Measurements from ENCODE around the gene TOX4. TPM values are rescaled to one million over a fixed set of nuclear protein-coding genes. Genes with fewer than 3 reads are reported as not detected.
A peak's percentile ranks its signal among the peaks of the same experiment; 100 is the strongest.
"Not testable (repeated sequence)": the region's sequence is repeated elsewhere in the genome, so short reads cannot be mapped to it uniquely, and the experiment has no call there.

The TOX4 gene
- polyA plus RNA-seq (2012; ENCODE audit: low read depth, missing spikeins) = 38.7 TPM

DNA sequence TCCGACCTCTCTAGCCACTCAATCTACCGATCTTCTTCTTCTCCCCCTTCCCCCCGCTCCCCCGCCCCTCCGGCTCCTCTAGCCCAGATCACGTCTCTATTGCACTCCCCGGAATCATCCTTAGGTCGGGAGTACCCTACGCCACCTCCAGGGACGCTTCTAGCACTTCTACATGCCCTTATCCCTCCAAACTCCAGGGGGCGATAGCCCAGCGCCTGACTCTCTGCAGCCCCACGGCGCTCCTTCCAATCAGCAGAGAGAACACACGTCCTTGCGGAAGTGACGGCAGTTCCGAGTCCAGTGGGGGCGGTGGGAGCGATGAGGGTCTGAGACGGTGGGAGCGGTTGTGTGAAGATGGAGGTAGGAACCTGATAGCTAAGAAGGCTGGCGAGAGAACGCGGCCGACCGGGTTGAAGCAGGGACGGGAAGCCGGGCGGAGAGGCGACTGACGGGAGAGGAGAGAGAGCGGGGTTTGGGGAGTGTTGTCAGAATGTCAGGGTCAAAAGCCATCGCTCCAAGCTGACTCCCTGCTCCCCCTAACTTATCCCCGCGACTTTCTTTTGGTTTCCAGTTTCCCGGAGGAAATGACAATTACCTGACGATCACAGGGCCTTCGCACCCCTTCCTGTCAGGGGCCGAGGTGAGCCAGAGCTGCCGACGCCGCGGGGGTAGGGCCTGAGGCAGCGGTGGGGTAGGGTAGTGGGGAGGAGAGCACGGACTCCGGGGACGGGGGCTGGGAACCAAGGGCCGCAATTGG is at the start of gene TOX4, which contains the start of gene RAB2B:
TOX4 (plus strand) TSS at position 271 of the 757 bp plus-strand sequence; CDS start at position 355, 84 bp downstream.
RAB2B (minus strand) TSS at position 35 of the 757 bp plus-strand sequence. CDS start 87 bp downstream, outside the sequence.
- DNase-seq (ENCODE audit: insufficient read length, low spot score) (peak; percentile 81), FAIRE-seq (peak; percentile 97)
- TF ChIP-seq SPI1 (IDR thresholded peaks at IDR 0.05; ENCODE audit: low read depth, low read length) (peak; percentile 54), PAX5 (IDR thresholded peaks at IDR 0.05; ENCODE audit: insufficient read depth, low read length, severe bottlenecking) (peak; percentile 18), POU2F2 (IDR thresholded peaks at IDR 0.05; ENCODE audit: low read depth, low read length) (peak; percentile 54; the same call in 1 of the 2 replicates), POLR2AphosphoS5 (IDR thresholded peaks at IDR 0.05; ENCODE audit: low read depth, low read length) (peak; percentile 80), TAF1 (IDR thresholded peaks at IDR 0.05; ENCODE audit: low read depth, low read length) (peak; percentile 43; the same call in 1 of the 2 replicates), POLR2A (IDR thresholded peaks at IDR 0.05; ENCODE audit: low read depth, low read length) (peak; percentile 85)

- TF ChIP-seq POLR2AphosphoS5 (IDR thresholded peaks at IDR 0.05; ENCODE audit: low read depth, low read length) (no peak), SPI1 (IDR thresholded peaks at IDR 0.05; ENCODE audit: low read depth, low read length) (no peak), POLR2A (IDR thresholded peaks at IDR 0.05; ENCODE audit: low read depth, low read length) (no peak), POU2F2 (IDR thresholded peaks at IDR 0.05; ENCODE audit: low read depth, low read length) (no peak), PAX5 (IDR thresholded peaks at IDR 0.05; ENCODE audit: insufficient read depth, low read length, severe bottlenecking) (no peak), TAF1 (IDR thresholded peaks at IDR 0.05; ENCODE audit: low read depth, low read length) (no peak)
- no peak for FAIRE-seq
- DNase-seq (ENCODE audit: insufficient read length, low spot score) = no peak
These were observed 48.1 kb upstream of the TOX4 start for GRCh38 chr14:21428930-21429329.

- DNase-seq (ENCODE audit: insufficient read length, low spot score) (no peak), FAIRE-seq (no peak)
- TF ChIP-seq POLR2A (IDR thresholded peaks at IDR 0.05; ENCODE audit: low read depth, low read length) (no peak), TAF1 (IDR thresholded peaks at IDR 0.05; ENCODE audit: low read depth, low read length) (no peak), POU2F2 (IDR thresholded peaks at IDR 0.05; ENCODE audit: low read depth, low read length) (no peak), SPI1 (IDR thresholded peaks at IDR 0.05; ENCODE audit: low read depth, low read length) (no peak), PAX5 (IDR thresholded peaks at IDR 0.05; ENCODE audit: insufficient read depth, low read length, severe bottlenecking) (no peak), POLR2AphosphoS5 (IDR thresholded peaks at IDR 0.05; ENCODE audit: low read depth, low read length) (no peak)
These were observed 45.9 kb upstream of the TOX4 start for GRCh38 chr14:21431126-21431525.

GRCh38 chr14:21436567-21437062 is 40.4 kb upstream of the TOX4 start:
- no peak for DNase-seq (ENCODE audit: insufficient read length, low spot score)
- no peak for TF ChIP-seq PAX5 (IDR thresholded peaks at IDR 0.05; ENCODE audit: insufficient read depth, low read length, severe bottlenecking)
- TF ChIP-seq SPI1 (IDR thresholded peaks at IDR 0.05; ENCODE audit: low read depth, low read length) = peak; percentile 47; the same call in 1 of the 2 replicates
- no peak for FAIRE-seq

DNA sequence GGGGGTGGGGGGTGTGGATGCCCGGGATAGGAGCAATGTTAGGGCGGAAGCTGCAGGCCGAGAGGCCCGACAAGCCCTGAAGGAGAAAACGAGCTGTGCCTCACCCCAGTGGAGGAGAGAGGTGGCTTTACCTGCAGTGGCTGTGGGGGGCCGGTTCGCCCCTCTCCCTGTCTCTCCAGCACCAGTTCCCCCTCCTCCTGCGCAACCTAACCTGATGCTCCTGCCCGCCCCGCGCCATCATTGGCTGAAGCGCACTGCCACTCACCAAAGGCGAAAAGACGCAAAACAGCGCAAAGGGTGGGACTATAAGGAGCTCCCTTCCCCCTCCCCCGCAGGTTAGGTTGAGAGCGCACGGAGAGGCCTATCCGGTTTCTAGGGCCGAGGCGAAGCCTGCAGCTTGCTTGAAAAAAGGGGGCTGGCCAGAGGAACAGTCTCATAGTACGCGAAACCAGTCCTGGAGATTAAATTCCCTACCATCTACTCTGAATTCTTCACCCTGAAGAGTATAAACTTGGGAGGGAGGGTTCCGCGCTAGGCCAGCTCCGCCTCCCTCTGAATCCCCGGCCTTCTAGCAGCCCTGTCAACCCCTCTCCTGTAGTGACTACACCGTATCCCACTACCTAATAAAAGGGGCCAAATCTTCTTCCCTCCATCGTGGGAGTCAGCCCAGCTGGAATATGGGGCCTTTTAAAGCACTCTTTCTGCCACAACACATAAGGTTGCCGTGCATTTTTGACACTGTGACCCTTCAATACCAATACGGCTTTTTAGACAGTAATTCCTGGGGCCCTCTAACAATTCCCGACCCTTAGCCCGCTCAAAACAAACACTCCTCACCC is 39.7 kb upstream of the TOX4 start:
- peak; percentile 64; the same call in 1 of the 2 replicates for TF ChIP-seq TAF1 (IDR thresholded peaks at IDR 0.05; ENCODE audit: low read depth, low read length)
- peak; percentile 82 for TF ChIP-seq POLR2A (IDR thresholded peaks at IDR 0.05; ENCODE audit: low read depth, low read length)
- TF ChIP-seq PAX5 (IDR thresholded peaks at IDR 0.05; ENCODE audit: insufficient read depth, low read length, severe bottlenecking) = no peak
- TF ChIP-seq SPI1 (IDR thresholded peaks at IDR 0.05; ENCODE audit: low read depth, low read length) = peak; percentile 6; the same call in 1 of the 2 replicates
- TF ChIP-seq POU2F2 (IDR thresholded peaks at IDR 0.05; ENCODE audit: low read depth, low read length) = peak; percentile 82
- peak; percentile 93 for TF ChIP-seq POLR2AphosphoS5 (IDR thresholded peaks at IDR 0.05; ENCODE audit: low read depth, low read length)
- peak; percentile 96 for FAIRE-seq
- DNase-seq (ENCODE audit: insufficient read length, low spot score) = peak; percentile 73

DNA sequence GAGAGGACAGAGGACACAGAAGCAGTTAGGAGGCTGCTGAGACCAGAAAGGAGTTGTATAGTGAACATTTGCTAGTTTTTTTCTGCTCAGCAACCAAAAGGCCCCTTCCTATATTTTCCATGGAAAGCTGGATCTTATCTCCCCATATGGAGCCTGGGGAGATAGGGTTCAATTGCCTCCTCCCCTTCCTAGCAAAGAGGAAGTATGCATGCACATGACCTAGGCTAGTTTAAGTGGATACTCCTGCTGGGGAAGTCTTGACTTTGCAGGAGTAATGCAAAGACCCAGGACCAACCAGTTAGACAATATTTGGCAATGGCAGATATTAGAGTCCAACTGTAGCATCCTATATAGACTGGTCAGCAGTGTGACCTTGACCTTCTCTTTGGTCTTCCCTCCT is 36.1 kb upstream of the TOX4 start:
- TF ChIP-seq SPI1 (IDR thresholded peaks at IDR 0.05; ENCODE audit: low read depth, low read length) = no peak
- no peak for TF ChIP-seq POU2F2 (IDR thresholded peaks at IDR 0.05; ENCODE audit: low read depth, low read length)
- no peak for TF ChIP-seq POLR2AphosphoS5 (IDR thresholded peaks at IDR 0.05; ENCODE audit: low read depth, low read length)
- no peak for TF ChIP-seq POLR2A (IDR thresholded peaks at IDR 0.05; ENCODE audit: low read depth, low read length)
- TF ChIP-seq PAX5 (IDR thresholded peaks at IDR 0.05; ENCODE audit: insufficient read depth, low read length, severe bottlenecking) = no peak
- TF ChIP-seq TAF1 (IDR thresholded peaks at IDR 0.05; ENCODE audit: low read depth, low read length) = no peak
- FAIRE-seq = no peak
- no peak for DNase-seq (ENCODE audit: insufficient read length, low spot score)

- FAIRE-seq; DNase-seq (ENCODE audit: insufficient read length, low spot score): not testable (repeated sequence)
These were observed 34.3 kb upstream of the TOX4 start for GRCh38 chr14:21442657-21443056.

GRCh38 chr14:21449899-21450216 is 27.1 kb upstream of the TOX4 start:
- no peak for DNase-seq (ENCODE audit: insufficient read length, low spot score)
- FAIRE-seq = no peak
- TF ChIP-seq PAX5 (IDR thresholded peaks at IDR 0.05; ENCODE audit: insufficient read depth, low read length, severe bottlenecking) (no peak), POLR2AphosphoS5 (IDR thresholded peaks at IDR 0.05; ENCODE audit: low read depth, low read length) (no peak), TAF1 (IDR thresholded peaks at IDR 0.05; ENCODE audit: low read depth, low read length) (no peak), SPI1 (IDR thresholded peaks at IDR 0.05; ENCODE audit: low read depth, low read length) (no peak), POU2F2 (IDR thresholded peaks at IDR 0.05; ENCODE audit: low read depth, low read length) (no peak), POLR2A (IDR thresholded peaks at IDR 0.05; ENCODE audit: low read depth, low read length) (no peak)

- no peak for DNase-seq (ENCODE audit: insufficient read length, low spot score)
These were observed 22.0 kb upstream of the TOX4 start for GRCh38 chr14:21454843-21455544.

More at GRCh38 chr14:21454843-21455544, 22.0 kb upstream of the TOX4 start:
- TF ChIP-seq POLR2A (IDR thresholded peaks at IDR 0.05; ENCODE audit: low read depth, low read length) (no peak), POLR2AphosphoS5 (IDR thresholded peaks at IDR 0.05; ENCODE audit: low read depth, low read length) (no peak), TAF1 (IDR thresholded peaks at IDR 0.05; ENCODE audit: low read depth, low read length) (no peak), POU2F2 (IDR thresholded peaks at IDR 0.05; ENCODE audit: low read depth, low read length) (no peak), SPI1 (IDR thresholded peaks at IDR 0.05; ENCODE audit: low read depth, low read length) (no peak), PAX5 (IDR thresholded peaks at IDR 0.05; ENCODE audit: insufficient read depth, low read length, severe bottlenecking) (no peak)
- FAIRE-seq = peak; percentile 28
